Measurements from ENCODE around the gene FHIT.

DNA sequence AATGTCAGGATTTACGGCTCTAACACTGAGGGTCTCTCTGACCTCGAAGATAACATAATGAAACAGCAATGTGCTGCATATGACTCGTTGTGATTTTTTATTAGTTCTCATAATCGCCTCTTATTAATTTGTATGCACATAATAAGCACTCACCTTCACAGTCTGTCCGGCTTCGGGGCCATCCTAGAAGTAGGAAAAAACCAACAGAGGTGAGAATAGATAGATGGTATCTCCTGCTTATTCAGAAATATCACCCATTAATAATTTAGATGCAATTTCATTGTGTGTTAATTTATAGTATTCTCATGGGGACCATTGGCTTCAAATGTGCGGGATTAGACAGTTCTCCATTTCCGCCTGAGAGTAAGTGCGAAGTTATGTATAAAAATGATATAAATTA, 1240.0 kb downstream of the FHIT start:
- TF ChIP-seq ZNF274 (IDR thresholded peaks at IDR 0.05; ENCODE audit: low read depth, low read length): no peak
- TF ChIP-seq SUZ12 (IDR thresholded peaks at IDR 0.05; ENCODE audit: extremely low read depth, insufficient read depth, insufficient read length): no peak
